Hypothalamus (tissue), 51 donors: ENCODE measurements around the gene SMAD7.
A peak's percentile ranks its signal among the peaks of the same experiment; 100 is the strongest.

Source experiments
- DNase-seq, 51 donors: peaks; one replicate each; lab custom pipeline; 2025; lab: John Stamatoyannopoulos, UW

The SMAD7 gene

GRCh38 chr18:48988508-48989303 is 37.9 kb upstream of the SMAD7 start:
- DNase-seq, result no peak

GRCh38 chr18:48987821-48988220 is 37.1 kb upstream of the SMAD7 start:
- no peak for DNase-seq

DNA sequence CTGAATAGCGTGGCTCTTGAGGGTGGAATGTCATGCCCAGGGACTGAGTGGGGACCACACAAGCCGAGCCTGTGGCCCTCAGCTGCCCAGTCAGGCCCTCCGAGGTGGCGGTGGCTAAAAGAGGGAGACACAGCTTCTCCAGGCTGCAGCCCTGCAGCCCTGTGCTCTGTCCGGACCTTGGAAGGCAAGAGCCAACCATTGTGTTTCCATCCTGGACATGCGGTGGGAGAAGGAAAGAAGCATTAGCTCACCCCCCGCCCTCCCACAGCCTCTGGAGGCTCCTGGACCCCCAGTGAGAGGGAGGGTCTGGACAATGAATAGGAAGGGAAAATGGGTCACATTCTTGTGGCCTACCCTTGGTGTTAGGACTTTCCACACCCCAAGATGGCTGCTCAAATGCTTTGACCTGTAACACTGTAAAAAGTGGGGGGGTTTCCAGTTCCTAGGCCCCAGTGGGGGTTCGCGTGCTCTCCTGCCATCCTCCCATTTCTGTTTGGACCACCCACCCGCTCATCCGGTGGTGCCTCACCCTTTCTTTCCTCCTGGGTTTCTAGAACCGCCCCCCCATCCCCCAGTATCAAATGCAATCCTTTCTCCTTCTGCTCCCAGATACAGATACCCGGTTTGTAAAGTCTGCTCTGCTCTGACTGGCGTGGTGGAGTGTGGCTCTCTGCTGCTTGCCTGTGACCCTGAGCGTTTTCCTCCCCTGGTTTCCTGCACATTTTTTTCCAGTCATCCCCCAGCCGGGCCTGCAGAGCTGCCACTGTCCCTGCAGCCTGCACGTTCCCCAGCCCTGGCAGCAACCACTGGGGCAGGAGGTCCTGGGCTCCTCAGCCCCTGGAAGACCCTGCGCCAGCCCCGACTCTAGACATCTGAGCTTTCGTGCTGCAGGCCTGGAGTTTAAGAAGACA is 36.3 kb upstream of the SMAD7 start:
- DNase-seq, result no peak

DNA sequence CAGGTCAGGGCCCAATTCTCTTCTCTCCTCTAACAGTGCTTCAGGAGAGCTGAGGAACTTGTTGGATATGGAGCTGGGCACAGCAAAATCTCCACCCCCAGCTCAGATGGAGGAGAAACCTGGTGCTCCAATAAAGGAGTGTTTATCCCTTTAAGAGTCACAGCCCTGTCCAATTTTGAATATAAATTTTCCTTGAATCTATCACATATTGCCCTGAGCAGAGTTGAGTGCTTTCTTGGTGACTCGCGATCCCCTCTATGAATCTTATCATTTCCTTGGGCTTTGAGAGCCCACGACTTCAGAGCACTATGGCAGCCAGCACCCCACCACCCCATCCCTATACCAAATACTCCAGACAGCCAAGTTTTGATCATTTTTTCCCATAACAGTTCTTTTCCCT is 34.4 kb upstream of the SMAD7 start:
- DNase-seq, result no peak

DNA sequence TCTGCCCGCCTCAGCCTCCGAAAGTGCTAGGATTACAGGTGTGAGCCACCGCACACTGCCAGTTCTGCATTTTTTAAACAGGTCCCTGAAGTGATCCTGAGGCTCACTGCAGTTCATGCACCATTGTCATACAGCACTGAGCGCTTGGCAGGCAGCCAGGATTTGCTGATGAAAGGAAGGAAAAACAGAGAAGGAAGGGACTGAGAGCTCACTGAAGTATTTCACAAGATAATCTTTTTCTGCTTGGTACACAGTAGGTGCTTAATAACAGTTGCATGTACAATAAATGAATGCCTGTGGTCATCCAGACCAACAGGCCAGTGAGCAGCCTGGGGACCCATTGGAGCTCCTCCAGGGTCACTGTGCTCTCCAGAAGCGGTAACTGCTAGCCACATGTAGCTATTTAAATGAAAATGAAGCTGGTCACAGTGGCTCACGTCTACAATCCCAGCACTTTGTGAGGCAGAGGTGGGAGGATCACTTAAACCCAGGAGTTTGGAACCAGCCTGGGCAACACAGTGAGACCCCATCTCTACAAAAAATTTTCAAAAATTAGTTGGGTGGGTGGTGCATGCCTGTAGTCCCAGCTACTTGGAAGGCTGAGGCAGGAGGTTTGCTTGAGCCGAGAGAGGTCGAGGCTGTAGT is 33.1 kb upstream of the SMAD7 start:
- peak in 12 of 51 donors; percentile 4 to 37 (median 21) for DNase-seq

DNA sequence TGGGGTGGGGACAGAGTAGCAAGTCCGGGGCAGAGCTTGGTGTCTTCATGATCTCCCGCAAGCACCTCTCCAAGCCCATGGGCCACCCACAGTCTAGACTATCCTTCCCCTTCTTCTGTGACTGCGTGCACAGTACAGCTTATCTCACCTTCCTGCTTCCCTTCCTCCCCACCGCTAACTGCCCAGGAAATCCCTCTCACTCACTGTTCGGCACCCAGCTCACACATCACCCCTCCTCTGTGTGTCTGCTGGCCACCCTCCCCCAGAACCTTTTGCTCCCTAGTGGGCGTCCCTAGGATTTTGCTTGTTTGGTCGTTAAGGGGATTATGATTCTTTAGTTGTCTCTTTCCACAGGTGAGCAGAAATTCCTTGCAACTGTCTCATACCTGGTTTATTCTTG is 31.5 kb upstream of the SMAD7 start:
- DNase-seq, result no peak

DNA sequence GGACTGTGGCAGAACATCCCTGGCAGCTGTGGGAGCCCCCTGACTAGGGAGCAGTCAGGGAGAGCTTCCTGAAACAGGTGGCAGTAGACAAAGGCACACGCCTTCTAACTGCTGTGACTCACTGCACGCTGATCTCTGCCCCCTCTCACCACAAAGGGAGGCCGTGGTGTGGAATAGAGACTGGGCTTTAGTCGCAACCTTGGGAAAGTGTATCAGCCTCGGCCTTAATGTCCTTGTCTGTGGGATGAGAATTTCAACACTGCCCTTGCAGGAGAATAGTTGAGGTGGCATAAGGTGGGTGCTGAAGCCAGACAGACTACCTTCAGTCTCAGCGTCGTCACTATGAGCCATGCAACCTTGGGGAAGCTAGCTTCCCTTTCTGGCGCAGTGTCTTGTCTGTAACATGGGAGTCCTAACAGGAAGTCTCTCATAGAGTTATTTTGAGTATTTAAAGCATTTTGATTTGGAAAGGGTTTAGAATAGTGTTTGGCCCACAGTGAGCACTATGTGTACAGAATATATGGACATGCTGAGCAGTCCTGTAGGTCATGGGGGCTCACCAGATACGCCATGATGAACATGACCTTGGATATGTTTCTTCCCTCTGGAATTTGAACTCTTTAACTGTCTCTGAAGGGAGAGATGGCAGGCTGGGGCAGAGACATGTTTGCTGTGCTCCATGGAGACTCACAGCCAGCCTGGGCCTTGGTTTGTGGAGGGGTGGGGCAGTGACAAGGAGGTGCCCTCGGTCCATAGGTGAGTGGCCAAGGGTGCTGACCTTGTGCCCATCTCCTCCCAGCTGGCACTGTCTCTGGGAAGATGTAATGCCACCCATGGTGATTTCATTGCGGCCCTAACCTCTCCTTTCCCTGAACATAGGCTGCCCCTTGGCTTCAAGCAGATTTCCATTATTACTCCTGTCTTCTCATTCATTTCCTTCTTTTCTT is 29.5 kb upstream of the SMAD7 start:
- DNase-seq, result no peak

GRCh38 chr18:48977914-48978313 is 27.1 kb upstream of the SMAD7 start:
- DNase-seq, result no peak

DNA sequence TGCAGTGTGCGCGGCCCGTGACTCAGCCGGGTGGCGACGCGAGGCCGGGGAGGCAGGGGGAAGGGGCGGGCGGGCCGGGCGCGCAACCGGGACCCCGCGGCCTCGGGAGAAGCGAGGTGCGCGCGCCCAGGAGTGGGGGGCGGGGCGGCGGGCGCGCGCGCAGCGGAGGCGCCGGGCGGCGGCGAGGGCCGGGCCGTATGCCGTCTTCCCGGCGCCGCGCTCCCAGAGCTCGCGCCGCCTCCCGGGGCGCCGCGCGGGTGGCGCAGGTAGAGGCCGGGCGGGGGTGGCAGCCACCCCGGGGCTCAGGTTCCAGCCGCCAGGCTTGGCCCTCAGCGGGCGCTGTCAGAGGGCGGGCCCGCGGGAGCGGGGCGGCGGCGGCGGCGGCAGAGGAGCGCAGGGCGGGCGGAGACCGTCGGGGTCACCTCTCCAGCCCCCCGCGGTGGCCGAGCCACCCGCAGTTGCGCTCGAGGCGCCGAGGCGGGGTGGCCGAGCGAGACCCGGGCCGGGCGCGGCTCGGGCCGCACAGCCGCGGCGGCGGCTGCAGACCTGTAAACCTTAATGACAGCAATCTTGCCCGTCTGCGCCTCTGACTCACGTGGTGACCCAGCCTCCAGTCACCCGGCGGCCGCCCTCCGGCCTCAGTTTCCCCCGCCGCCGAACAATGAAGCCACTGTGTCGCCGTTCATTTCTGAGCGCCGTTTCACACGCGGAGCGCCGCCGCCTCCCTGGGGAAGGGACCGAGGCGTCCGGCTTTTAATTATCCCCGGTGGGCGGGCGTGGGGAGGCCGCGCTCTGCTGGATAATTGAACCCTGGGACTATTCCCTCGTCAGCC is 25.3 kb upstream of the SMAD7 start:
- peak in 16 of 51 donors; percentile 8 to 66 (median 37) for DNase-seq

DNA sequence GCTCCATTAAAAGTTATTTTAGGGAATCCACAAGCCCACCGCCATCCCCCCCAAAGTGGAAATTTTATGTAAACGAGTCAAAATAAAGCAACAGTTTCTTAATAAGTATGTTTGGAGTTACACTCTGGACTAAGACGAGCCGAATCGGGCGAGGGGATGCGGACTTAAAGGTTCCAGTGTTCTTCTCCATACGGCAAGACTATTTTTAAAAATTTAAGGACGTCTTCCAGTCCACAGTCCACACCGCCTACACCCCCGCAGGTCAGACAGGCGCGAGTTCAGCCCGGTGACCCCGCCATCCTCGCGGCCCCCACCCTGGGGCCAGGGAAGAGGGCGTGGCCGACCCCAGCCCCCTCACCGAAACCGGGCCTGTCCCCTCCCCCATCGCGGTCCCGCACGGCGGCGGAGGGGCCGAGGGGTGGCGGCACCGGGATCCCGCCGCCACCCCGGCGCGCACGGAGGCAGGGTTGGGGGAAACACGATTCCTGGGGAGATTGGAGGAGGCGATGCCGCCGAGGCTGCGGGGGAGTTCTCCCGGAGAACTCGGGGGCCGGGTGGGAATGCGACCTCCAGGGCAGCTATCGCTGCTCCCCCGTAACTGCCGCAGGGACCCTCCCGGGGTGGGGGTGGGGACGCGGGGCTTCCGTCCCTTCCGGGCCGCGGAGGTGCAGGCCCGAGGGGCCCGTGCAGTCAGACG is 24.5 kb upstream of the SMAD7 start:
- peak in 3 of 51 donors; percentile 22 to 40 (median 37) for DNase-seq

DNA sequence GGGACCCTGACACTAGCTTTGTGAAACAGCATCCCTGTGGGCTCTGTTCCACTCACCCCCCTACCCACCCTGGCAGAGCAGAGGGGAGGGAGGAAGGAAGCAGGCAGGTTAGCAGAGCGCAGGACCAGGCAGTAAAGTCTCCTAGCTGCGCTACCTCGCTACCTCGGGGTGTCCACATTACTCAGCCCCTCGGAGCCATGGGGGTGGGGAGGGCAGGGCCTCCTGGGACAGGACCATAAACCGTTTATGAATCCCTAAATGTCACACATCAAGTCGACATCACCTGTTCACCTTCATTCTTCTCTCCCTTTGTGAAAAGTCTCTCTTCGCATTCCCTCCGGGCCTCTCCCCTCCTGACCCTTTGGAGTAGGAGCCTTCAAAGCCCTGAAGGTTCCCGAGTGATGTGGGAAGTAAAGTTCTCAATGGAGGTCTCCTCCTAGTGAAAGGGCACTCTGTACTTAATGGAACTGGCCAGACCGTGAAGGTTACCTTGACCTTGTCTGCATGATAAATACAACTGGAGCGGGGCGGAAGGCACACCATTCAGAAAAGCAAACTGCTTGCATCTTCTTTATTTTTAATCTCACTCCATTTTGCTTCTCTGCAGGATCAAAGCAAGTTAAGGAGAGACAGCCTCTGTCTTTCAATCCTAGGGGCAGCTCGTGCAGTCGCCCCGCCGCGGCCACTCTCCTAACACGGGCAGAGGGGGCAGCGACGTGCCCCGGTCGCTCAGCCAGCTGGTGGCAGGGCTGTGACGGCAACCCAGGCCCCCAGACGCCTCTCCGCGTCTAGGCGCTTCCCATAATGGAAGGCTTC is 23.7 kb upstream of the SMAD7 start:
- DNase-seq, result peak in 4 of 51 donors; percentile 15 to 28 (median 19)

DNA sequence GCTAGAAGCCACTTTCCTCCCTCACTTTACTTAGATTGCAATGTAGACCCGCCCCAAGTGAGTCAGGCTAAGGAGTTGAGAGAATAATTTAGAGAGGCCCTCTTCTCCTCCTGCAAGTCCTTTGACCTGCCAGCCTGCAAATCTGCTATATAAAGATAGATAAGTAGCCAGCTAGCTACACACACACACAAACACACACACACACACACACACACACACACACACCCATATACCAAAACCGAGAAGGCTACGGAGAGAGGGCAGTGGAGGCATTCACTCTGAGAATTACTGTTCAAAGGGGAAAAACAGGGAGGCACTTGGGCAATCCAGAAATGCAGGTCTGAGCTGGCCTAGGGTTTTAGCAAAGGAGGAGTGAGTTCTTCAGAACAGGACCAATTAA is 23.0 kb upstream of the SMAD7 start:
- DNase-seq, result no peak

DNA sequence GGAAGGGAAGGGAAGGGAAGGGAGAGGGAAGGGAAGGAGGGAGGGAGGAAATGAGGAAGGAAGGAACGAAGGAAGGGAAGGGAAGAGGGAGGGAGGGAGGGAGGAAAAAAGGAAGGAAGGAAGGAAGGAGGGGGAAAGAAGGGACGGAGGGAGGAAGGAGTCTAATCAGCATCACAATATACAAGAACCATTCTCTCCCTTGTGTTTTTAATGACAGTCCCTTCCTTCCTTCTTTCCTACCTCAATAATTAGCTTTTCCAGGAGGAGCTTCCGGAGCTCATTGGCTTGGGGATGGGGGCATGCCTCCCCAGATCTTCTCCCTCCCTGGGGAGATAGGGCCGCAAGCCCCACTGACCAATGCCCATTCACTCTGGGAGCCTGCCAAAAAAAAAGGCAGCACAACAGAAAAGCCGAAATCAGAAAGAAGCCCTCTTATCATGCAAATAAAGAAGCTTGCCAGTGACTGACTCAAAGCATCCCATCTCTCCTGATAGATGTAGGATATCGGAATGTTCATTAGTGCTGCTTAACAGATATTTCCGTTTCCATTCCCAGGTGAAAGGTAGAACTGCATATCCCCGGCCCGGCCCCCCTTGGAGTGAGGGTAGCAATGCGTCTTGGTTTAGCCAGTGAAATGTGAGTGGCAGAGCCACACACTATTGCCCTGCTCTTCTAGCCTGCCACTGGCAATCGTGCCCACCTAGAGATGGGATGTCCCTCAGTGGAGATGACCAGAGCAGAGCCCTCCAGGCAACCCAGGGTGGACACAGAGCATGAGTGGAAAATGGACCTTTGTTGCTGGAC is 17.8 kb upstream of the SMAD7 start:
- DNase-seq, result no peak

GRCh38 chr18:48967545-48967944 is 16.8 kb upstream of the SMAD7 start:
- DNase-seq, result no peak

DNA sequence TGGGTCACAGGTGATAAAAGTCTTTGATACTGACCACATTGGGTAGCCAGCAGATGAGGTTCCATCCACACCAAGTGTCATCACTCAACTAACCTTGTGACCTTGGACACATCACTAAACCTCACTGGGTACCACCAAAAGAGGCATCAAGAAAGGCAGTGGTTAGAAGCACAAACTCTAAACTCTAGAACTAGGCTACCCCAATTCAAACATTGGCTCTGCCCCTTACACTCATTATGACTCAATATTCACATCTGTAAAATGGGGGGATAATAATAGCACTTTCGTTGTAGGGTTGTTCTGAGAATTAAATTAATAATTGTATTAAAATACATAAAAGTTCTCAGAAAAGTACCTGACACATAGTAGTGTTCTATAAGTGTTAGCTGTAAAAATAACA is 15.8 kb upstream of the SMAD7 start:
- no peak for DNase-seq

DNA sequence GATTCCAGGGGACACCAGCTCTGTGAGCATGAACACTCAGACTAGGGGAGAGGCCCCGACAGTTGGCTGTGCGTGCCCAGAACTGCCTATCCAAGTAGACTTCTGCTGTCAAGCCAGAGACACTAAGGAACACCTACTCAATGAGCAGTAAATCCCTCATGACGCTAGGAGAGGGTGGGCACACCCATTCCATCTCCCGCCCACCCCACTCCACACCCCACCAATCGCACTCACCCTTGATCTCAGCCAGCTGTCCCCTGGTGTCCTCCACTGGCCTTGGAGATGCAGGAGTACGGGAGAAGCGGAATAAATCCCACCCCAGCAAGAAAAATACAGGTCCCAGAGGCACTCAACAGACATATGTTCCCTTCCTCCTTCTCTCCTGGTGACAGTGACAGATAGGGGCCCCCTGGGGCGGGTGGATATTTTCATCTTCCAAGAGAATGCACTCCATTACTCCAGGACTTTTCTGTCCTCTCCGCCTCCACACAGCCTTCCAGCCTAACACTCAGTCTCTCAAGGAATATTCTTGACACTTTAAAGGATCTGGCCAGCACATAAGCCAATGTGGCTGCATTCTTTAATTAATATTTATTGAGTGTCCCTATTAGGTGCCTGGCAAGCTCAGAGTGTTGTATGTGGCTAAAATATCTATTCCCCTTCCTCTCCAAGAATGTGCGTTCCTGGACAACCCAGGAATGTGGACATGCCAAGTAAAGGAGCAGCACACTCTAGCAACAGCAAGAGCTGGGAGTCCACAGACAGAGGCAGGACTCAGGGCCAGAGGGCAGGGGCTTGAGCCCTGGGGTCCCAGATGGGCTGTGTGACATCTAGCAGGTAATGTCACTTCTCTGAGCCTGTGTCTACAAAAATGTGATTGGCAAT is 13.1 kb upstream of the SMAD7 start:
- no peak for DNase-seq
